SK-N-MC (cell line): Measurements from ENCODE around the gene DUS3L.

Experiments
- EZH2 ChIP-seq: fragments of 200-600 bp; sonication (generic); IDR thresholded peaks from one replicate; pipeline ENCODE4 v1.6.1; 2017; ENCODE audit warnings: antibody characterized with exemption
- FOXP2 ChIP-seq: optimal IDR thresholded peaks from 2 replicates; pipeline ENCODE3; 2011; ENCODE audit warnings: mild to moderate bottlenecking, moderate library complexity; ENCODE audit not compliant: insufficient read depth; ENCODE audit errors: extremely low read length, control extremely low read depth
- POLR2AphosphoS5 ChIP-seq: IDR thresholded peaks from 2 replicates; pipeline ENCODE4 v1.6.1; 2012; ENCODE audit warnings: mild to moderate bottlenecking, low read depth, low read length, borderline replicate concordance

GRCh38 chr19:5823579-5824281 lies 32.8 kb upstream of the DUS3L start:
- TF ChIP-seq EZH2 (no peak), POLR2AphosphoS5 (no peak), FOXP2 (no peak)
